Transverse colon (tissue), 4 donors: Measurements from ENCODE around the gene TTC38. TPM values are rescaled to one million over a fixed set of nuclear protein-coding genes. Genes with fewer than 3 reads are reported as not detected.
"Not testable (repeated sequence)": the region's sequence is repeated elsewhere in the genome, so short reads cannot be mapped to it uniquely, and the experiment has no call there.

Experiments
- DNase-seq: peaks from one replicate; pipeline ENCODE4 v3.0.0-alpha.2; 2019
- H3K27ac ChIP-seq, 4 donors: fragments of 200-600 bp; sonication (generic); 2 replicates each; pipeline ENCODE4 v1.5.1; 2016 to 2018; ENCODE audit warnings: inconsistent platforms in 4 of 4
- H3K27me3 ChIP-seq: fragments of 200-600 bp; sonication (generic); 2 replicates; pipeline ENCODE4 v1.5.1; 2017; ENCODE audit warnings: inconsistent platforms
- H3K36me3 ChIP-seq, 4 donors: fragments of 200-600 bp; sonication (generic); 2 replicates each; pipeline ENCODE4 v1.5.1; 2017 to 2019; ENCODE audit warnings: inconsistent platforms in 4 of 4
- H3K4me1 ChIP-seq, 4 donors: fragments of 200-600 bp; sonication (generic); 2 replicates each; pipeline ENCODE4 v1.5.1; 2017 to 2020; ENCODE audit warnings: inconsistent platforms in 4 of 4
- H3K4me3 ChIP-seq, 4 donors: fragments of 200-600 bp; sonication (generic); 1 replicate in 1 of 4; 2 replicates in 3 of 4; pipeline versions ENCODE4 v1.5.1 to v1.6.1; 2017 to 2019; ENCODE audit warnings: inconsistent platforms in 4 of 4
- H3K9me3 ChIP-seq, 2 donors: fragments of 200-600 bp; sonication (generic); 2 replicates each; pipeline ENCODE4 v1.5.1; 2017 to 2019; ENCODE audit warnings: inconsistent platforms in 2 of 2
- CTCF ChIP-seq, 5 experiments: fragments of 200-600 bp in 3 of 5; fragments of 450-650 bp in 2 of 5; sonication (generic) in 3 of 5; IDR thresholded peaks; 1 replicate in 2 of 5; 2 replicates in 3 of 5; pipeline ENCODE4 v1.5.1; 2016 to 2017; ENCODE audit warnings: antibody characterized with exemption in 5 of 5, inconsistent platforms in 3 of 5, mild to moderate bottlenecking in 2 of 5, moderate library complexity in 1 of 5
- EP300 ChIP-seq: sonication (generic); formaldehyde crosslinking; IDR thresholded peaks from one replicate; pipeline ENCODE4 v1.6.1; 2017; ENCODE audit warnings: antibody characterized with exemption, low read depth
- POLR2A ChIP-seq: fragments of 450-650 bp; IDR thresholded peaks from one replicate; pipeline ENCODE4 v1.6.1; 2016; ENCODE audit warnings: antibody characterized with exemption, mild to moderate bottlenecking, moderate library complexity
- POLR2AphosphoS5 ChIP-seq, 3 donors: sonication (generic); formaldehyde crosslinking; IDR thresholded peaks; one replicate each; pipeline ENCODE4 v1.6.1; 2016; ENCODE audit warnings: antibody characterized with exemption in 3 of 3
- WGBS, 2 donors: methylation state at CpG; one replicate each; pipeline ENCODE4 v1.1.5; 2018; ENCODE audit warnings: low coverage in 1 of 2; 5-methylcytosine and 5-hydroxymethylcytosine counted together
- in situ Hi-C, 4 donors: fragments of 200-750 bp; cut with MboI; loops; one replicate each; pipeline versions ENCODE4 v1.15.0 to v1.15.1; 2017; ENCODE audit warnings: low sequenced_read_pairs in 3 of 4, low pct_ligation_motif_present in 1 of 4, low pct_unique_long_range_greater_than_20kb in 1 of 4
- intact Hi-C: fragments of 100-400 bp; cut with DNase I; formaldehyde crosslinking; loops from one replicate; pipeline ENCODE4 v1.15.1; 2023; ENCODE audit warnings: low total_unique reads
- total RNA-seq, 4 donors: library from RNA; depleted of rRNA; stranded (reverse); fragments of >200 nt; gene quantifications; one replicate each; pipeline ENCODE4 v1.1.0, GENCODE V29; 2016

The TTC38 gene
- total RNA-seq, 4 donors from 2014 or later = 167 to 316 (median 292) TPM

GRCh38 chr22:46309526-46310085 lies 41.8 kb downstream of the TTC38 start:
- TF ChIP-seq POLR2A (no peak), EP300 (no peak), CTCF (IDR thresholded peaks at IDR 0.05) (no peak), POLR2AphosphoS5 (IDR thresholded peaks at IDR 0.05) (no peak)
- in situ Hi-C loops = loop anchor here (5.0 to 25.0 kb wide), 5 partner anchors 182 to 305 kb away; no protein-coding TSS in a partner anchor
- Histone ChIP-seq H3K27ac (no peak overlapping the region), H3K9me3 (no peaks in the 10 kb centered on the region), H3K4me3 (no peak overlapping the region), H3K27me3 (no peaks in the 10 kb centered on the region), H3K4me1 (no peaks in the 10 kb centered on the region), H3K36me3 (no peaks in the 10 kb centered on the region)
- intact Hi-C loops = loop anchor here (10.0 kb wide), 1 partner anchor 315 kb away; no protein-coding TSS in a partner anchor
- 95 to 100% methylated on average over 1 to 15 of the region's 15 CpGs for WGBS, 2 donors
- DNase-seq = no peak

GRCh38 chr22:46312056-46312455 lies 44.2 kb downstream of the TTC38 start:
- in situ Hi-C loops (loop anchor here (5.0 to 25.0 kb wide), 5 partner anchors 185 to 307 kb away; no protein-coding TSS in a partner anchor), intact Hi-C loops (loop anchor here (10.0 kb wide), 1 partner anchor 317 kb away; no protein-coding TSS in a partner anchor)
- Histone ChIP-seq H3K4me3 (no peak overlapping the region), H3K9me3 (no peaks in the 10 kb centered on the region), H3K27me3 (no peaks in the 10 kb centered on the region), H3K27ac (no peak overlapping the region), H3K4me1 (no peaks in the 10 kb centered on the region), H3K36me3 (no peaks in the 10 kb centered on the region)
- 97% methylated on average over 8 of the region's 8 CpGs; no CpG with 5 or more reads in 1 of the 2 donors for WGBS, 2 donors
- no peak for TF ChIP-seq CTCF (IDR thresholded peaks at IDR 0.05)
- no peak for TF ChIP-seq EP300
- TF ChIP-seq POLR2AphosphoS5 (IDR thresholded peaks at IDR 0.05) = no peak
- no peak for TF ChIP-seq POLR2A
- DNase-seq = no peak

- in situ Hi-C loops = loop anchor here (5.0 to 25.0 kb wide), 5 partner anchors 186 to 308 kb away; no protein-coding TSS in a partner anchor
- DNase-seq, H3K27ac ChIP-seq, H3K4me1 ChIP-seq, H3K27me3 ChIP-seq, H3K36me3 ChIP-seq, H3K9me3 ChIP-seq, H3K4me3 ChIP-seq: not testable (repeated sequence)
- intact Hi-C loops = loop anchor here (10.0 kb wide), 1 partner anchor 318 kb away; no protein-coding TSS in a partner anchor
- 91% methylated on average over 2 of the region's 2 CpGs; no CpG with 5 or more reads in 1 of the 2 donors for WGBS, 2 donors
These were observed 45.0 kb downstream of the TTC38 start for GRCh38 chr22:46312848-46313247.

GRCh38 chr22:46315976-46316375 lies 48.2 kb downstream of the TTC38 start:
- intact Hi-C loops (loop anchor here (5.0 to 10.0 kb wide), 2 partner anchors 194 to 321 kb away; no protein-coding TSS in a partner anchor), in situ Hi-C loops (loop anchor here in 3 of 4 donors (10.0 to 25.0 kb wide), 3 partner anchors 191 to 311 kb away; no protein-coding TSS in a partner anchor)
- H3K27me3 ChIP-seq = no peaks in the 10 kb centered on the region
- H3K4me1 ChIP-seq = no peaks in the 10 kb centered on the region
- no peaks in the 10 kb centered on the region for H3K9me3 ChIP-seq
- no peak for TF ChIP-seq EP300
- TF ChIP-seq POLR2A = no peak
- no peak for TF ChIP-seq CTCF (IDR thresholded peaks at IDR 0.05)
- TF ChIP-seq POLR2AphosphoS5 (IDR thresholded peaks at IDR 0.05) = no peak
- no peaks in the 10 kb centered on the region for H3K36me3 ChIP-seq
- H3K27ac ChIP-seq = no peak overlapping the region
- WGBS, 2 donors = 90% methylated on average over 12 of the region's 12 CpGs; no CpG with 5 or more reads in 1 of the 2 donors
- H3K4me3 ChIP-seq = no peak overlapping the region
- DNase-seq = no peak
